HuH-7.5 (cell line): ENCODE results near the gene INTS7.
A peak's percentile ranks its signal among the peaks of the same experiment; 100 is the strongest.
"Not testable (repeated sequence)": the region's sequence is repeated elsewhere in the genome, so short reads cannot be mapped to it uniquely, and the experiment has no call there.

ENCODE experiments used
- DNase-seq: peaks from one replicate; pipeline ENCODE4 v3.0.0; 2011; ENCODE audit warnings: low spot score

INTS7 gene

GRCh38 chr1:212037900-212038299 lies 2.5 kb upstream of the INTS7 start:
- DNase-seq, result no peak

GRCh38 chr1:212035835-212036605 lies 663 bp upstream of the INTS7 start:
- no peak for DNase-seq

GRCh38 chr1:212034516-212035122 lies 738 bp downstream of the INTS7 start:
- no peak for DNase-seq

- DNase-seq, result no peak
Measured at GRCh38 chr1:212030936-212031528, 4.3 kb downstream of the INTS7 start.

GRCh38 chr1:212027727-212028126 lies 7.6 kb downstream of the INTS7 start:
- DNase-seq, result not testable (repeated sequence)

GRCh38 chr1:212024469-212025149 lies 10.7 kb downstream of the INTS7 start:
- DNase-seq, result no peak

- not testable (repeated sequence) for DNase-seq
Measured at GRCh38 chr1:212022908-212023307, 12.4 kb downstream of the INTS7 start.

GRCh38 chr1:212021563-212021962 lies 13.8 kb downstream of the INTS7 start:
- no peak for DNase-seq

GRCh38 chr1:212020975-212021374 lies 14.4 kb downstream of the INTS7 start:
- DNase-seq, result no peak

- no peak for DNase-seq
Measured at GRCh38 chr1:212013672-212014071, 21.7 kb downstream of the INTS7 start.

- DNase-seq, result peak; percentile 44
Measured at GRCh38 chr1:212012034-212012740, 23.2 kb downstream of the INTS7 start.

- no peak for DNase-seq
Measured at GRCh38 chr1:212010004-212010403, 25.4 kb downstream of the INTS7 start.

- DNase-seq, result no peak
Measured at GRCh38 chr1:212009561-212009960, 25.8 kb downstream of the INTS7 start.

- no peak for DNase-seq
Measured at GRCh38 chr1:212007886-212008285, 27.5 kb downstream of the INTS7 start.

- DNase-seq, result no peak
Measured at GRCh38 chr1:212007178-212007577, 28.2 kb downstream of the INTS7 start.

- DNase-seq, result no peak
Measured at GRCh38 chr1:212004895-212005608, 30.3 kb downstream of the INTS7 start.

- no peak for DNase-seq
Measured at GRCh38 chr1:212002536-212002935, 32.8 kb downstream of the INTS7 start.

GRCh38 chr1:211997426-211997825 lies 37.9 kb downstream of the INTS7 start:
- DNase-seq, result not testable (repeated sequence)

- DNase-seq, result no peak
Measured at GRCh38 chr1:211991695-211992094, 43.7 kb downstream of the INTS7 start.

GRCh38 chr1:211986628-211987254 lies 48.6 kb downstream of the INTS7 start:
- DNase-seq, result no peak
